ENCODE measurements around the gene KPNA1.

KPNA1 gene

GRCh38 chr3:122392868-122393844 lies 121.6 kb downstream of the KPNA1 start:
- TF ChIP-seq ZFX (IDR thresholded peaks at IDR 0.05; ENCODE audit: borderline replicate concordance) = no peak
- peak; percentile 86 for TF ChIP-seq CTCF (IDR thresholded peaks at IDR 0.05)
- H3K27ac ChIP-seq = no peak overlapping the region

- H3K27ac ChIP-seq = no peak overlapping the region
- no peak for TF ChIP-seq CTCF (IDR thresholded peaks at IDR 0.05)
Measured at GRCh38 chr3:122391681-122392446, 122.9 kb downstream of the KPNA1 start.

GRCh38 chr3:122390665-122391064 lies 124.1 kb downstream of the KPNA1 start:
- TF ChIP-seq ZFX (IDR thresholded peaks at IDR 0.05; ENCODE audit: borderline replicate concordance) (no peak), CTCF (IDR thresholded peaks at IDR 0.05) (no peak)

GRCh38 chr3:122389892-122390291 lies 124.8 kb downstream of the KPNA1 start:
- no peak overlapping the region for H3K27ac ChIP-seq
- no peak for TF ChIP-seq CTCF (IDR thresholded peaks at IDR 0.05)

More at GRCh38 chr3:122390665-122391064, 124.1 kb downstream of the KPNA1 start:
- no peak overlapping the region for H3K27ac ChIP-seq

GRCh38 chr3:122389197-122389596 lies 125.5 kb downstream of the KPNA1 start:
- TF ChIP-seq CTCF (IDR thresholded peaks at IDR 0.05) = no peak
- TF ChIP-seq ZFX (IDR thresholded peaks at IDR 0.05; ENCODE audit: borderline replicate concordance) = no peak
- no peak overlapping the region for H3K27ac ChIP-seq

- H3K27ac ChIP-seq = peak overlapping the region; percentile 59
- TF ChIP-seq ZFX (IDR thresholded peaks at IDR 0.05; ENCODE audit: borderline replicate concordance) = no peak
- TF ChIP-seq CTCF (IDR thresholded peaks at IDR 0.05) = no peak
Measured at GRCh38 chr3:122387709-122388108, 127.0 kb downstream of the KPNA1 start.
